GM19328 (cell line): ENCODE results near the gene TASL.
"Not testable (repeated sequence)": the region's sequence is repeated elsewhere in the genome, so short reads cannot be mapped to it uniquely, and the experiment has no call there.

Experiments
- ATAC-seq: cut with Tn5 transposase; IDR thresholded peaks from one replicate; pipeline ENCODE4 v1.9.1; 2021; ENCODE audit warnings: mild to moderate bottlenecking, moderate library complexity; ENCODE audit not compliant: unreplicated experiment

Gene TASL, protein sequence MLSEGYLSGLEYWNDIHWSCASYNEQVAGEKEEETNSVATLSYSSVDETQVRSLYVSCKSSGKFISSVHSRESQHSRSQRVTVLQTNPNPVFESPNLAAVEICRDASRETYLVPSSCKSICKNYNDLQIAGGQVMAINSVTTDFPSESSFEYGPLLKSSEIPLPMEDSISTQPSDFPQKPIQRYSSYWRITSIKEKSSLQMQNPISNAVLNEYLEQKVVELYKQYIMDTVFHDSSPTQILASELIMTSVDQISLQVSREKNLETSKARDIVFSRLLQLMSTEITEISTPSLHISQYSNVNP

DNA sequence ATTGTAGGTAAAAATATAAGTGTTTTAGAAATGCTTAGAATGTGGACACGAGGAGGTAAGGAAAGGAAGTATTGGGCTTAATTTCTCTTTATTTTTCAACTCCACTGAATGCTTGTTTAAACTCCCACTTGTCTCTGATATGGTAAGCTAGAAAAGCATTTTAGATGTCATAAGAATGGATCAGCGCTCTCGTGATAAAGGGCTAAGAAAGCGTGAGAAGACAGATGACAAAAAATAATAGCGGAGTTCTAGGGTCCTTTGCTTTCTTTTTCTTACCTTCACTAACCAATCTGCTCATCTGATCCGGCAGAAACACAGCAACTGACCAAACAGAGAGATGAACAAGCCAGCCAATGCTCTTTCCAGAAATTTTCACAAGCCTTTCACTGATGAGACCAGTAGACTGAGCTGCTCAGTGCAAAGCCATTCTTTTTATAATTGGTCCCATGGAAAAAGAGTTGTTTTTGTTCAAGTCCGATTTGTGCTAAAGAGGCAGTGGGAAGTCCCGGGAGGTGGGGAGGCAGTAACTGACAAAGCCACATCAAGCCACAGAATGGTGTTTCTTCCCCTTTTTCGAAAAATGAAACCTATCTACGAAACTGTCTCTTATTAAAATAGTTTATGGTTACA is at the start of gene TASL:
Gene TASL (minus strand): TSS at position 405 of the 630 bp plus-strand sequence. CDS start 17,411 bp downstream, outside the sequence.
- peak; percentile 80 for ATAC-seq

- no peak for ATAC-seq
Observed at GRCh38 chrX:30626402-30626801, 48.8 kb upstream of the TASL start.

GRCh38 chrX:30622361-30622760 is 44.8 kb upstream of the TASL start:
- ATAC-seq, result no peak

- ATAC-seq, result no peak
Observed at GRCh38 chrX:30620980-30621618, 43.5 kb upstream of the TASL start.

- ATAC-seq, result no peak
Observed at GRCh38 chrX:30620125-30620524, 42.6 kb upstream of the TASL start.

DNA sequence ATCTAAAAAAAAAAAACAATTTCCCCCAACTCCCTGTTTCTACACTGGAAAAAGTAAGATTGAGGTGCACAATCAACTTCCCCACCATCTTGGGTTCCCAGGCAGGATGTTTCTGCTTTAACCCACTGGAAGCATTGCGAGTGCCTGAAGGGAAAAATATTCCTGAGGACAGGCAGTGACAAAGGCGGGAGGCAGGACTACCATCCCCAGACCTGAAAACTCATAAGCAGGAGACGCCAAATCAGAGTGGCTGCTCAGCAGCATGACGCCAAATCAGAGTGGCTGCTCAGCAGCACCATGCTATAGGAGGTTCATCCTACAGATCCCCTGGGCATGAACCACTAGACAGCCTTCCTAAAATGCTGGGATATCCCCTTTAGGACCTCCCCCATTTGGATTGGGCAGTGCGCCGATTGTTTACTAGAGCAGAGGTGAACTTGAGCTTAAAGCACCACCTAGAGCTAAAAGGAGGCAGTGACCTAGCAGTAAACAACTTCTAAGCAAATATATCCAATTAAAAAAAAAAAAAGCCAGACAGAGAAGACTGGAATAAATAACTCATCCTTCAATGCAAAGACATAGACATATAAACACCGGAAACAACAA is 40.7 kb upstream of the TASL start:
- no peak for ATAC-seq

DNA sequence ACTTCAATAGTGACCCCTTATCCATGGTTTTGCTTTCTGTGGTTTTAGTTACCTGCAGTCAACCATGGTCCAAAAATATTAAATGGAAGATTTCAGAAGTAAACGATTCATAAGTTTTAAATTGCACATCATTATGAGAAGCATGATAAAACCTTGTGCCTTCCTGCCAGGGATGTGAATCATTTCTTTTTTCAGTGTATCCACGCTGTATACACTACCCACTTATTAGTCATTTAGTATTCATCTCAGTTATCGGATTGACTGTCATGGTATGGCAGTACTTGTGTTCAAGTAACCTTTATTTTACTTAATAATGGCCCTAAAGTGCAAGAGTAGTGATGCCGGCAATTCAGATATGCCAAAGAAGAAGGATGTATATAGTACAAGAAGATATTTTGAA is 37.7 kb upstream of the TASL start:
- ATAC-seq, result no peak

DNA sequence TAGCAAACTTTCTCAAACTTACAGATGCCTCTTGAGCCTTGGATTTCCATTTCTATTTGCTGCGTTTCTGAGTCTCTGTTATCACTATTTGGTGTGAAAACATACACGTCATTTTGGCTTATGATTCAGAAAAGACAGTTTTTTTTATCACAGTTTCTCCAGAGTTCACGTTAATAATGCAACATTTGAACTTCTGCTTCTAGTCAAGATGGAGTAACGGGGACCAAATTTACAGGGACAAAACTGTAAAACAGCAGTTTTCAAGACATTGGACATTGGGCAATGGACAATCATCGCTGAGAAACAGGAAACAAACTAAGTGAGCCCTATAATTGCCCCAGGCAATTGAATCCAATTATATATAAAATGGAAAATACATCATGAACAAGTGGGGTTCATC is 36.2 kb upstream of the TASL start:
- no peak for ATAC-seq

DNA sequence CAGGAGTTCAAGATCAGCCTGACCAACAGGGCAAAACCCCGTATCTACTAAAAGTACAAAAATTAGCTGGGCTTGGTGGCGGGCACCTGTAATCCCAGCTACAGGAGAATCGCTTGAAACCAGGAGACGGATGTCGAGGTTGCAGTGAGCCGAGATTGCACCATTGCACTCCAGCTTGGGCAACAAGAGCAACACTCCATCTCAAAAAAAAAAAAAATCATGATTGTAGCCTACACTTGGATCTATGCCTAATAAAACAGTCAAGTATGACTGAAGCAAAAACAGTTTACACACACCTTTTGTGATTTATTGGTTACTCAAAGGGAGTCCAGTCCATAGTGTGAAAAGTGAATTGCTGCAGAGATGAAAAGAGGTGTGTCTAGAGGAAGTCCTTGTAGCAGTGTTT is 34.7 kb upstream of the TASL start:
- ATAC-seq, result no peak

- no peak for ATAC-seq
Observed at GRCh38 chrX:30610026-30610425, 32.5 kb upstream of the TASL start.

- no peak for ATAC-seq
Observed at GRCh38 chrX:30607155-30607554, 29.6 kb upstream of the TASL start.

DNA sequence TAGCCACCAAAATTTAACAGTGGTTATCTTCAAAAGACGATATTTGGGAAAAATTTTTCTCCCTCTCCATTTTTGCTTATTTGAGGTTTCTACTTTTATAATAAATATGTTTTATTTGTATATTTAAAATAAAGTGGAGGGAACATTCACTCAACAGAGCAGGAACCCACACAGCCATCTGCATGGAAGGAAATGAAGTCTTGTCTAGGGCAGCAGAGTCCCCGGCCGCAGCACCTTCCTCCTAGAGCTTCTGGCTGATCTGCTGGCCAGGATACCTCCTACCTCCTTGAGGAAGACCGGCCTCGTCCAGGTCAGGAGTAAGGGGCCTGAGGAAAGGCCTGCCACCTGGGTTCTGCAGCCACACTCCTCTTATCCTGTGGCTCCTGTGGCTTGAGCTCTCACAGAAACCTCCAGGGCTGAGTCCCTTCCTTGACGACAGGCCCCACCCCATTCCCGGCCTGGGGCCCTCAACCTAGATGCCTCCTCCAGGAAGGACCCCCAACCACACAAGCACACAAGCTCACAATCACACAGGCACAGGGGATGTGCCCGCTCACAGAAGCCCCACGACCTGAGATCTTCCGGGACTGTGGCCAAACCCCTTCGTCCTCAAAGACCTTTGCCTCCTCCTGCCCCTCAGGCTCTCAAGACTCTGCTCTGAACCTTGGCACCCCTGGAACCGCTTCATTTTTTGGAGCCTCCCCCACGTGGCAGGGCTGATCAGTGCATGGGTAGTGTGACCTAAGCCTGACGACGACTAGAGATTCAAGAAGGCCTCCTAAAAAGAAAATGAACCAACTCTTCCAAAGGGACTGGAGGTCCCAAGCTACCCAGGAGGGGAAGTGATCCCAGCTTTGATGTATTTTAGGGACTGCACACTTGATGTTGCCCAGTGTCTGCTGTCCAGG is 23.0 kb upstream of the TASL start:
- not testable (repeated sequence) for ATAC-seq

- peak; percentile 80 for ATAC-seq
Observed at GRCh38 chrX:30597216-30598012, 19.8 kb upstream of the TASL start.

DNA sequence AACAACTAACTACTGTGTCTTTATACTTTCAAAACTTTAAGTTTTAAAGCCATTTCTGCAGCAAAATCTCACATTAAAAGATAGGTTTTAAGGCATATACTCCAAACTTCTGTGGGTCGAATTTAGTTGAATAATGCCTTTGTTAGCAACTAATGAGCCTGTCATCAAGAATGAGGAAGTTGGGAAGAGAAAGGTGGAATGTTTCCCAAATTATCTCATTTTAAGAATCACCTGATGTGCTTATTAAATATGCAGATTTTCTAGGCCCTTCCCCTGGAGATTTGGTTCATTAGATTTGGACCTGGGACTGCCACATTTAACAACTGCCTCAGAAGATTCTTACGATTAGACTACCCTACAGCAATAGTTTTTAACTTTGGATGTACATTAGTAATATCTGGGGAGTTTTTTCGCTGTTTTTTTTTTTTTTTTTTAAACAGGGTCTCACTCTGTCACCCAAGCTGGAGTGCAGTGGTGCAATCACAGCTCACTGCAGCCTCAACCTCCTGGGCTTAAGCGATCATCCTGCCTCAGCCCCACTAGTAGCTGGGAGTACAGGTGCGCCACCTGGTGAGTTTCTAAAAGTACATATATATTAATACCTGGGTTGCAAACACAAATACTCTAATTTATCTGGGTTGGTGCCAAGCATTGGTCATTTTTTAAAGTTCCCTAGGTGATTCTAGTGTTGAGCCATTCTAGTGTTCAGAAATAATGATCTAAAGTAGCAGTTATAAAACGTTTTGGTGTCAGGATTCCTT is 16.1 kb upstream of the TASL start:
- peak; percentile 41 for ATAC-seq

- no peak for ATAC-seq
Observed at GRCh38 chrX:30592831-30593230, 15.3 kb upstream of the TASL start.

DNA sequence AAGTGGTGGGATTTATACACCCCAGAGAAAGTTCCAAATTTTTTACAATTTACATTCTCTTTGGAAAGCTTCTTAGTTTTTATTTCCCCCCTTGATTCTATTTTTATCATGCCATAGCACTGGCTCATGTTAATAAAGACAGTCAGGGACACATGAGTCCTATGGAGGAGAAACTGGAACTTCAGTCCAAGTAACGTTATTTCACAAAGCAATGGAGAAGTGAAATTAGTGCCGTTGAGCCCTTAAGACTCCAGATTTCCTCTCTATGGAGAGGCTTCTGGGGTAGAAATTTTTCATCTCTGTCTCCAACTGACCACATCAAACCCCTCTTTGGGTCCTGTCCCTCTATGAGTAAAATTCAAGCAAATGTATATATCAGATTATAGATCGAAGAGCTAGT is 12.8 kb upstream of the TASL start:
- ATAC-seq, result no peak

- no peak for ATAC-seq
Observed at GRCh38 chrX:30589146-30589888, 11.8 kb upstream of the TASL start.

- ATAC-seq, result no peak
Observed at GRCh38 chrX:30586516-30586915, 8.9 kb upstream of the TASL start.
